ENCODE results near the gene CAPZA1.

CAPZA1 gene

GRCh38 chr1:112701227-112702066, 81.8 kb downstream of the CAPZA1 start:
- H3K9me3 ChIP-seq (ENCODE audit: insufficient read depth, low read length) = no peaks in the 10 kb centered on the region
- TF ChIP-seq YY1 (IDR thresholded peaks at IDR 0.05; ENCODE audit: insufficient read depth, insufficient read length) (no peak), ZNF274 (IDR thresholded peaks at IDR 0.05; ENCODE audit: low read depth, low read length) (no peak), SUZ12 (IDR thresholded peaks at IDR 0.05; ENCODE audit: extremely low read depth, insufficient read depth, insufficient read length) (no peak)
- peaks cover 80% of the 10 kb centered on the region for H3K36me3 ChIP-seq (ENCODE audit: insufficient read depth, insufficient read length, low read length)
- peak overlapping the region; percentile 16 for H3K9ac ChIP-seq (ENCODE audit: insufficient read length, low read depth)
- no peak overlapping the region for H3K4me3 ChIP-seq (ENCODE audit: insufficient read length, low read depth)
- peaks cover 55% of the 10 kb centered on the region for H3K4me1 ChIP-seq (ENCODE audit: insufficient read depth, insufficient read length)
- peaks cover 12% of the 10 kb centered on the region for H3K27me3 ChIP-seq (ENCODE audit: insufficient read depth, insufficient read length)
- no peak for DNase-seq (ENCODE audit: low read depth, low spot score)

GRCh38 chr1:112702067-112702395, 82.4 kb downstream of the CAPZA1 start:
- no peak overlapping the region for H3K9ac ChIP-seq (ENCODE audit: insufficient read length, low read depth)
- peaks cover 12% of the 10 kb centered on the region for H3K27me3 ChIP-seq (ENCODE audit: insufficient read depth, insufficient read length)
- H3K4me1 ChIP-seq (ENCODE audit: insufficient read depth, insufficient read length) = peaks cover 55% of the 10 kb centered on the region
- no peaks in the 10 kb centered on the region for H3K9me3 ChIP-seq (ENCODE audit: insufficient read depth, low read length)
- TF ChIP-seq YY1 (IDR thresholded peaks at IDR 0.05; ENCODE audit: insufficient read depth, insufficient read length) (no peak), ZNF274 (IDR thresholded peaks at IDR 0.05; ENCODE audit: low read depth, low read length) (no peak), SUZ12 (IDR thresholded peaks at IDR 0.05; ENCODE audit: extremely low read depth, insufficient read depth, insufficient read length) (no peak)
- H3K36me3 ChIP-seq (ENCODE audit: insufficient read depth, insufficient read length, low read length) = peaks cover 74% of the 10 kb centered on the region
- DNase-seq (ENCODE audit: low read depth, low spot score) = no peak
- no peak overlapping the region for H3K4me3 ChIP-seq (ENCODE audit: insufficient read length, low read depth)

DNA sequence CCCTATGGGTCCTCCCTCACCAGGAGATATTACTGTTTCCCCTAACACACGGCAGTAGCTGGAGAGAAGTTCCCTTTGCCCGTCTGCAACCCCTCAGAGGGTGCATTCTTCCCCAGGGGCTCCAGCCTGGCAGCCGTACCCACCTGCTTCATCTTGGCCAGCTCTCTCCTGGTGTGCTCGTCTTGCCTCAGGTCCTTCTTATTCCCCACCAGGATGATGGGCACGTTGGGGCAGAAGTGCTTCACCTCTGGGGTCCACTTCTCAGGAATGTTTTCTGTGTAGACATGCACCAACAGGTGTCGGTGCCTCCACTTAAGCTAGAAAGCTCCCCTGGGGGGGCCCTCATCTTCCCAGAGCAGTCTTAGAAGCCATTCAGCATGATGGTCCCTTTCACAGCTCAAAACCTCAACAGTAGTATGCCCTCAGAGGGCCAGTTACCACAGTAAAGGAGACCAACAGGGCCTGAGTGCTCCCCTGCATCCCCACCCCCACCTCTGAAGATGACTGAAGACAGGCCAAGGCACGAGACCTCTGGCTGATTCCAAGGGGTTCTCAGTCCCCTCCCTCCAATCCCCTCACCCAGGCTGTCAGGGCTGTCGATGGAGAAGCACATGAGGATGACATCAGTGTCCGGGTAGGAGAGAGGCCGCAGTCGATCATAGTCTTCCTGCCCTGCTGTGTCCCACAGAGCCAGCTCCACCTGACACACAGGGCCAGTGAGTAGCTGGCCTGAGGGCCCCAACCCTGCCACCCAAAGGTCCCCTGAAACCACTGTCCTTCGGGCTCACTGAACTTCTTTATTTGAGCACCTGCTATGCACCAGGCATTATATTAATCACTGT, 83.0 kb downstream of the CAPZA1 start:
- H3K4me1 ChIP-seq (ENCODE audit: insufficient read depth, insufficient read length) = peaks cover 54% of the 10 kb centered on the region
- TF ChIP-seq YY1 (IDR thresholded peaks at IDR 0.05; ENCODE audit: insufficient read depth, insufficient read length) (no peak), SUZ12 (IDR thresholded peaks at IDR 0.05; ENCODE audit: extremely low read depth, insufficient read depth, insufficient read length) (no peak), ZNF274 (IDR thresholded peaks at IDR 0.05; ENCODE audit: low read depth, low read length) (no peak)
- H3K9ac ChIP-seq (ENCODE audit: insufficient read length, low read depth) = no peak overlapping the region
- H3K36me3 ChIP-seq (ENCODE audit: insufficient read depth, insufficient read length, low read length) = peaks cover 69% of the 10 kb centered on the region
- H3K9me3 ChIP-seq (ENCODE audit: insufficient read depth, low read length) = no peaks in the 10 kb centered on the region
- peaks cover 12% of the 10 kb centered on the region for H3K27me3 ChIP-seq (ENCODE audit: insufficient read depth, insufficient read length)
- H3K4me3 ChIP-seq (ENCODE audit: insufficient read length, low read depth) = no peak overlapping the region
- no peak for DNase-seq (ENCODE audit: low read depth, low spot score)

- no peak for TF ChIP-seq SUZ12 (IDR thresholded peaks at IDR 0.05; ENCODE audit: extremely low read depth, insufficient read depth, insufficient read length)
- TF ChIP-seq YY1 (IDR thresholded peaks at IDR 0.05; ENCODE audit: insufficient read depth, insufficient read length) = no peak
- no peak for TF ChIP-seq ZNF274 (IDR thresholded peaks at IDR 0.05; ENCODE audit: low read depth, low read length)
- Histone ChIP-seq H3K4me3 (ENCODE audit: insufficient read length, low read depth) (no peak overlapping the region), H3K9me3 (ENCODE audit: insufficient read depth, low read length) (no peaks in the 10 kb centered on the region), H3K27me3 (ENCODE audit: insufficient read depth, insufficient read length) (peaks cover 20% of the 10 kb centered on the region), H3K9ac (ENCODE audit: insufficient read length, low read depth) (peak overlapping the region; percentile 57), H3K4me1 (ENCODE audit: insufficient read depth, insufficient read length) (peaks cover 44% of the 10 kb centered on the region), H3K36me3 (ENCODE audit: insufficient read depth, insufficient read length, low read length) (peaks cover 59% of the 10 kb centered on the region)
- no peak for DNase-seq (ENCODE audit: low read depth, low spot score)
Observed at GRCh38 chr1:112703706-112704105, 84.1 kb downstream of the CAPZA1 start.

DNA sequence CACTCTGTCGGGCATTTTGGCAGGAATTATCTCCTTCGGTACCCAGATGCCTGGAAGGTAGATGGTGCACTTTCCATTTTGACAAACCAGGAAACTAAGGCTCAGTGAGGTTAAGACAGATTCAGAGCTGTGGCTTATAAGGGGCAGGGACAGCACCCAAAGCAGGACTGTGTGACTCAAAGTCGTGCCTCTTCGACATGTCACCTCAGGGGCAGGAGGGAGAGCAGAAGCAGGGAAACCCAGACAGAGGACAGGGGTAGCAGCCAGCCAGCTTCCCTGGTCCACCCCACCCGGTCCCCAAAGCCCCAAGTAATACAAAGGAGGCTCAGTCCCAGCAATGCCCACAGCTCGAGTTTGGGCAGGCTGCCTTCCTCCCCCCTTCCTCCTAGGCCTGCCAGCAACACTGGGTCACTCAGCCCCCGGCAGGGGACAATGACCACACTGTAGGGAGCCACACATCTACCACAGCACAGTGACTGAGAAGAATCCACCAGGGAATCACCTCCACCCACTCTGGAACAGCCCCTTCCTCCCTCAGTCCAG, 84.8 kb downstream of the CAPZA1 start:
- peak overlapping the region; percentile 57 for H3K9ac ChIP-seq (ENCODE audit: insufficient read length, low read depth)
- DNase-seq (ENCODE audit: low read depth, low spot score) = no peak
- TF ChIP-seq ZNF274 (IDR thresholded peaks at IDR 0.05; ENCODE audit: low read depth, low read length) = no peak
- no peak for TF ChIP-seq YY1 (IDR thresholded peaks at IDR 0.05; ENCODE audit: insufficient read depth, insufficient read length)
- no peak for TF ChIP-seq SUZ12 (IDR thresholded peaks at IDR 0.05; ENCODE audit: extremely low read depth, insufficient read depth, insufficient read length)
- peaks cover 53% of the 10 kb centered on the region for H3K36me3 ChIP-seq (ENCODE audit: insufficient read depth, insufficient read length, low read length)
- peaks cover 37% of the 10 kb centered on the region for H3K4me1 ChIP-seq (ENCODE audit: insufficient read depth, insufficient read length)
- H3K27me3 ChIP-seq (ENCODE audit: insufficient read depth, insufficient read length) = peaks cover 23% of the 10 kb centered on the region
- H3K4me3 ChIP-seq (ENCODE audit: insufficient read length, low read depth) = peak overlapping the region; percentile 37
- H3K9me3 ChIP-seq (ENCODE audit: insufficient read depth, low read length) = no peaks in the 10 kb centered on the region

DNA sequence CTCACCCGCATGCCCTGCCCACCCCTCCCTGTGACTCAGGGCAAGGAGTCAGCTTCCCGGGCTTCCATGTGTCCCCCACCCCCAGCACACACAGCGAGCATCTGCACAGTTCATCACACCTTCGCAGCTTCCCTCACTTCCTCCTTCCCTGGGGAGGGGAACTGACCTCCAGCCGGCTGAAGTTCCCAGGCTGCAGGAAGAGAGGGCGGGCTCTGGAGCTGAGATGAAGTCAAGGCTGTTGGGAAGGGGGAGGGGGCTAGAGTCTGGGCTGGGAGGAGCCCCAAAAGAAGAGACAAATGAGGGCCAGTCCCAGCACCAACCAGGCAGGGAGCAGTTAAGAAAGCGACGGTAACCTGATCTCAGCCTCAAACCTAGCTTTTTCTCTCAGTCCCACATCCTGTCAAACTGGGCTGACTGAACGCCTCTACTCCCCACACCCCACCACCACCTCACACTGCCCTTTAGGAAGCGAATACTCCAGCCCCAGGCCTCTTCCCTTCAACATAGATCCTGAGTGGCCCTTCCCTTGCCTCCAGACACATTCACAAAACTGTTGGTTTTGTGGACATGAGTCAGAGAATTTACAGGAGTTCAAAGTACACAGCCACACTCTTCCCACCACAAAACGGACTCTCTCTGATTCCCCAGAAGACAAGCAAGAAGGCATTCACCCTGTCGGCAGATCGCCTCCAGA, 85.4 kb downstream of the CAPZA1 start:
- H3K9ac ChIP-seq (ENCODE audit: insufficient read length, low read depth) = peak overlapping the region; percentile 90
- no peaks in the 10 kb centered on the region for H3K9me3 ChIP-seq (ENCODE audit: insufficient read depth, low read length)
- peak; percentile 97 for DNase-seq (ENCODE audit: low read depth, low spot score)
- H3K27me3 ChIP-seq (ENCODE audit: insufficient read depth, insufficient read length) = peaks cover 23% of the 10 kb centered on the region
- peaks cover 31% of the 10 kb centered on the region for H3K4me1 ChIP-seq (ENCODE audit: insufficient read depth, insufficient read length)
- TF ChIP-seq ZNF274 (IDR thresholded peaks at IDR 0.05; ENCODE audit: low read depth, low read length) (no peak), SUZ12 (IDR thresholded peaks at IDR 0.05; ENCODE audit: extremely low read depth, insufficient read depth, insufficient read length) (no peak), YY1 (IDR thresholded peaks at IDR 0.05; ENCODE audit: insufficient read depth, insufficient read length) (no peak)
- H3K36me3 ChIP-seq (ENCODE audit: insufficient read depth, insufficient read length, low read length) = peaks cover 53% of the 10 kb centered on the region
- H3K4me3 ChIP-seq (ENCODE audit: insufficient read length, low read depth) = peak overlapping the region; percentile 82
